HCT116 (cell line): ENCODE data around the gene KMT2D. TPM values are rescaled to one million over a fixed set of nuclear protein-coding genes. Genes with fewer than 3 reads are reported as not detected.

Experiments used
- ATAC-seq: fragments of 200-7000 bp; cut with Tn5 transposase; 2 replicates; pipeline ENCODE4 v1.9.1; 2020; ENCODE audit warnings: mild to moderate bottlenecking, moderate library complexity
- BruUV-seq: library from RNA; stranded (reverse); fragments of 400-500 nt; replicated peaks from 2 replicates; lab custom pipeline; 2021; lab: Mats Ljungman, UMichigan
- CTCF ChIA-PET: fragments of 300-600 bp; sonication (Branson Sonifier 250); formaldehyde crosslinking; loops from one replicate; lab custom pipeline; 2021; ENCODE audit warnings: antibody characterized with exemption; lab: Charles Lee
- POLR2A ChIA-PET: fragments of 300-600, 350-600 bp; sonication (Branson Sonifier 250); formaldehyde crosslinking; loops from one replicate; lab custom pipeline; 2021; ENCODE audit warnings: antibody characterized with exemption; lab: Charles Lee
- RAD21 ChIA-PET, 2 experiments: fragments of 300-600 bp; sonication (Branson Sonifier 250); formaldehyde crosslinking; loops; one replicate each; lab custom pipeline; 2023; ENCODE audit warnings: low total read pairs in 2 of 2; ENCODE audit not compliant: uncharacterized antibody in 2 of 2, unreplicated experiment in 2 of 2, low non-redundant PET in 1 of 2; lab: Charles Lee
- DNase-seq: peaks from one replicate; pipeline ENCODE4 v3.0.0-alpha.2; 2010; ENCODE audit warnings: low read depth, low spot score
- H2AFZ ChIP-seq: fragments of 200-600 bp; shearing (Covaris generic), sonication (generic); 2 replicates; pipeline ENCODE4 v1.6.1; 2017; ENCODE audit warnings: low read depth, mixed run types, mixed read lengths, antibody characterized with exemption, low read length; ENCODE audit not compliant: poor library complexity, severe bottlenecking
- H3K27ac ChIP-seq: 2 replicates; pipeline ENCODE4 v1.5.1; 2012; ENCODE audit warnings: low read depth, low read length
- H3K27me3 ChIP-seq: fragments of 200-600 bp; sonication (generic); 2 replicates; pipeline ENCODE4 v1.6.1; 2016; ENCODE audit warnings: mixed run types, low read length, mixed read lengths; ENCODE audit not compliant: insufficient read depth
- H3K36me3 ChIP-seq, 2 experiments: fragments of 200-500 bp in 1 of 2; fragments of 200-600 bp in 1 of 2; sonication (Bioruptor generic) in 1 of 2; sonication (generic) in 1 of 2; 2 replicates each; pipeline versions ENCODE4 v1.5.1 to v1.6.1; 2014 to 2016; ENCODE audit warnings: low read length in 2 of 2, inconsistent platforms in 1 of 2, mixed read lengths in 1 of 2, mixed run types in 1 of 2; ENCODE audit not compliant: insufficient read depth in 2 of 2, control insufficient read depth in 1 of 2
- H3K4me1 ChIP-seq, 2 experiments: fragments of 200-600 bp in 1 of 2; sonication (generic) in 1 of 2; 2 replicates each; pipeline versions ENCODE4 v1.5.1 to v1.6.1; 2012 to 2017; ENCODE audit warnings: low read length in 2 of 2, inconsistent platforms in 1 of 2, mild to moderate bottlenecking in 1 of 2, mixed read lengths in 1 of 2, mixed run types in 1 of 2, moderate library complexity in 1 of 2; ENCODE audit not compliant: insufficient read depth in 2 of 2, control insufficient read depth in 1 of 2
- H3K4me2 ChIP-seq: fragments of 200-600 bp; sonication (generic); 2 replicates; pipeline ENCODE4 v1.6.1; 2017; ENCODE audit warnings: mixed run types, low read length, mixed read lengths
- H3K4me3 ChIP-seq, 2 experiments: fragments of 200-600 bp in 1 of 2; sonication (generic) in 1 of 2; replicated peaks in 1 of 2; 2 replicates each; pipeline ENCODE4 v1.5.1; 2011 to 2016; ENCODE audit warnings: low read length in 2 of 2, control low read depth in 1 of 2, low read depth in 1 of 2, mild to moderate bottlenecking in 1 of 2, mixed read lengths in 1 of 2, mixed run types in 1 of 2
- H3K79me2 ChIP-seq: fragments of 200-600 bp; sonication (generic); 2 replicates; pipeline ENCODE4 v1.6.1; 2017; ENCODE audit warnings: mild to moderate bottlenecking, mixed run types, low read length, moderate library complexity, mixed read lengths; ENCODE audit not compliant: insufficient read depth
- H3K9ac ChIP-seq: fragments of 200-600 bp; sonication (generic); 2 replicates; pipeline ENCODE4 v1.6.1; 2016; ENCODE audit warnings: low read length, mixed read lengths
- H3K9me2 ChIP-seq: fragments of 200-600 bp; sonication (generic), shearing (Covaris generic); 2 replicates; pipeline ENCODE4 v1.6.1; 2017; ENCODE audit warnings: mixed run types, mild to moderate bottlenecking, moderate library complexity; ENCODE audit not compliant: insufficient read depth
- H3K9me3 ChIP-seq, 2 experiments: fragments of 200-500 bp in 1 of 2; fragments of 200-600 bp in 1 of 2; sonication (Bioruptor generic) in 1 of 2; sonication (generic) in 1 of 2; 2 replicates each; pipeline ENCODE4 v1.6.1; 2014 to 2017; ENCODE audit warnings: low read length in 2 of 2, mixed read lengths in 2 of 2, inconsistent platforms in 1 of 2, low read depth in 1 of 2, mild to moderate bottlenecking in 1 of 2, mixed run types in 1 of 2, moderate library complexity in 1 of 2; ENCODE audit not compliant: control insufficient read depth in 1 of 2, insufficient read depth in 1 of 2
- H4K20me1 ChIP-seq: fragments of 200-600 bp; sonication (generic), shearing (Covaris generic); 2 replicates; pipeline ENCODE4 v1.6.1; 2017; ENCODE audit warnings: mixed run types, mild to moderate bottlenecking, moderate library complexity; ENCODE audit not compliant: insufficient read depth
- EGR1 ChIP-seq: IDR thresholded peaks from 2 replicates; pipeline ENCODE4 v1.6.1; 2012; ENCODE audit warnings: low read depth
- EZH2phosphoT487 ChIP-seq: fragments of 200-600 bp; IDR thresholded peaks from 2 replicates; pipeline ENCODE4 v1.6.1; 2018; ENCODE audit warnings: antibody characterized with exemption, borderline replicate concordance
- POLR2A ChIP-seq: IDR thresholded peaks from 2 replicates; pipeline ENCODE4 v1.7.0; 2011; ENCODE audit warnings: borderline replicate concordance; ENCODE audit not compliant: insufficient read depth, insufficient read length; ENCODE audit errors: extremely low read depth
- SIN3A ChIP-seq: IDR thresholded peaks from 2 replicates; pipeline ENCODE4 v1.6.1; 2012; ENCODE audit warnings: low read depth
- SRF ChIP-seq: IDR thresholded peaks from 2 replicates; pipeline ENCODE4 v1.6.1; 2012; ENCODE audit warnings: low read depth
- ZNF274 ChIP-seq: fragments of 200-500 bp; sonication (Bioruptor generic); IDR thresholded peaks from 2 replicates; pipeline ENCODE4 v1.6.1; 2014; ENCODE audit warnings: mild to moderate bottlenecking, low read depth, low read length, inconsistent platforms
- intact Hi-C: fragments of 100-400 bp; cut with micrococcal nuclease; formaldehyde crosslinking; loops from 2 replicates; pipeline ENCODE4 v1.10.0; 2022
- total RNA-seq: library from RNA; stranded (reverse); gene quantifications from one replicate; pipeline ENCODE4 v1.2.1, GENCODE V29; 2021; ENCODE audit not compliant: unreplicated experiment
- TF ChIP-seq, protein P1 (sequence below): IDR thresholded peaks from 2 replicates; pipeline ENCODE4 v1.6.1; 2012
- TF ChIP-seq, protein P2 (sequence below), 3 experiments: fragments of 200-600 bp in 1 of 3; sonication (generic) in 1 of 3; IDR thresholded peaks in 2 of 3; conservative IDR thresholded peaks in 1 of 3; 2 replicates each; pipeline ENCODE4 v1.5.1; 2012 to 2017; ENCODE audit warnings: low read depth in 2 of 3, low read length in 2 of 3, antibody characterized with exemption in 1 of 3, borderline replicate concordance in 1 of 3, control low read depth in 1 of 3, mild to moderate bottlenecking in 1 of 3, mixed read lengths in 1 of 3, mixed run types in 1 of 3, moderate library complexity in 1 of 3; ENCODE audit not compliant: insufficient read depth in 1 of 3

KMT2D gene
- total RNA-seq, 1 experiment from 2014 or later, result 71.3 TPM

DNA sequence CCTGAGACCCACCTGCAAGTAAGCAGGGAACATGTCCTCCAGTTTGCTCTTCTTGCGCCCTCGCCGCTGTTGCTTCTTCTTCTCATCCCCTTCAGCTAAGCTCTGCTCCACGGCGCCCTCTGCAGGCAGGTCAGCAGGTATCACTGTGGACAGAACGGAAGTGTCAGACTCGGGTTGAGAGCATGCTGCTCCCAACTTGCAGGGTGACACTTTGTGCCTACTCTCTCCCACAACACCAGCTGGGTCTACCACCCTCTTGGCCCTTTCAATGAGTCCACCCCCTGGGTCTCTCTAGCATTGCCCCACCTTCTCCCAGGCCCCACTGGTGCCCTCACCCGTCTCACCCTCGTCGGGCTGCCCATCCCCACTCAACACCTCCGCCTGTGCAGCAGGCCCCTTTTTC is 16.7 kb downstream of the KMT2D start:
- intact Hi-C loops, result no loop called here
- H3K27me3 ChIP-seq, result no peaks in the 10 kb centered on the region
- BruUV-seq, result TSS peak; percentile 10

DNA sequence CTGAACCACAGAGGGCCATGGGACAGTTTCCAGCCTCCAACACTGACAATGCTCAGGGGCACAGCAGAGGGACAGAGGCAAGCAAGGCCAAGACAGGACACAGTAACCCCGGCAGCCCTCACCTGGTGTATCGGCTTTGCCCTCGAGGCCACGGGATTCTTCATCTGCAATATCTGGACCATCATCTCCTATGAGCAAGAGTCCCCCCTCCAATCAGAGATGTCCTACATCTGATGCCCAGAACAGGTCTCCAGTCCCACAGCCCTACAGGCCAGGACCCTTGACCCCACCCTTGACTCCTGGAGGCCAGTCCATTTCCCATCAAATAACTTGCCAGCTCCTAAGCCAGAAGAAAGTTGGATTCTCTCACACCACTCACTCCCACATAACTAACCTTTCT is 17.4 kb downstream of the KMT2D start:
- no peak for DNase-seq
- no peak for ATAC-seq
- no peak overlapping the region for H3K4me3 ChIP-seq
- no peaks in the 10 kb centered on the region for H4K20me1 ChIP-seq
- no peak overlapping the region for H2AFZ ChIP-seq
- H3K79me2 ChIP-seq, result no peaks in the 10 kb centered on the region
- no peak overlapping the region for H3K4me2 ChIP-seq
- H3K9ac ChIP-seq, result no peak overlapping the region
- H3K36me3 ChIP-seq, result peaks cover 62 to 73% of the 10 kb centered on the region in 2 experiments; a peak in 3 of 4 replicates
- H3K4me1 ChIP-seq, result no peaks in the 10 kb centered on the region
- H3K9me3 ChIP-seq, result no peaks in the 10 kb centered on the region
- CTCF ChIA-PET, result interaction anchor here (0.6 to 2.1 kb wide), 13 partner anchors 8 to 86 kb away, joined by 3 to 16 read pairs (median 4); partner anchors contain the start of genes ARF3, PRKAG1, RHEBL1 and WNT1
- RAD21 ChIA-PET, result no interaction called here
- no peaks in the 10 kb centered on the region for H3K9me2 ChIP-seq
- no TSS peak for BruUV-seq
- TF ChIP-seq ZNF274, result no peak
- no peak for TF ChIP-seq EZH2phosphoT487
- TF ChIP-seq SRF, result no peak
- no peak for TF ChIP-seq SIN3A
- no peak for TF ChIP-seq EGR1
- TF ChIP-seq, protein P1, sequence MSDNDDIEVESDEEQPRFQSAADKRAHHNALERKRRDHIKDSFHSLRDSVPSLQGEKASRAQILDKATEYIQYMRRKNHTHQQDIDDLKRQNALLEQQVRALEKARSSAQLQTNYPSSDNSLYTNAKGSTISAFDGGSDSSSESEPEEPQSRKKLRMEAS, result no peak
- intact Hi-C loops, result no loop called here
- POLR2A ChIA-PET, result no interaction called here
- H3K27ac ChIP-seq, result no peak overlapping the region
- no peaks in the 10 kb centered on the region for H3K27me3 ChIP-seq

More for the DNA sequence above, 16.7 kb downstream of the KMT2D start:
- peaks cover 2% of the 10 kb centered on the region; the same call in 1 of the 2 replicates for H3K79me2 ChIP-seq
- no peak overlapping the region for H3K27ac ChIP-seq
- no peak overlapping the region for H3K9ac ChIP-seq
- H3K4me2 ChIP-seq, result no peak overlapping the region
- H3K9me2 ChIP-seq, result no peaks in the 10 kb centered on the region
- no peaks in the 10 kb centered on the region for H3K4me1 ChIP-seq
- H4K20me1 ChIP-seq, result no peaks in the 10 kb centered on the region
- POLR2A ChIA-PET, result no interaction called here
- no peaks in the 10 kb centered on the region for H3K9me3 ChIP-seq
- H3K4me3 ChIP-seq, result no peak overlapping the region
- RAD21 ChIA-PET, result no interaction called here
- peak; percentile 86 for ATAC-seq
- DNase-seq, result no peak
- no peak overlapping the region for H2AFZ ChIP-seq
- no peak for TF ChIP-seq POLR2A
- TF ChIP-seq, protein P2, sequence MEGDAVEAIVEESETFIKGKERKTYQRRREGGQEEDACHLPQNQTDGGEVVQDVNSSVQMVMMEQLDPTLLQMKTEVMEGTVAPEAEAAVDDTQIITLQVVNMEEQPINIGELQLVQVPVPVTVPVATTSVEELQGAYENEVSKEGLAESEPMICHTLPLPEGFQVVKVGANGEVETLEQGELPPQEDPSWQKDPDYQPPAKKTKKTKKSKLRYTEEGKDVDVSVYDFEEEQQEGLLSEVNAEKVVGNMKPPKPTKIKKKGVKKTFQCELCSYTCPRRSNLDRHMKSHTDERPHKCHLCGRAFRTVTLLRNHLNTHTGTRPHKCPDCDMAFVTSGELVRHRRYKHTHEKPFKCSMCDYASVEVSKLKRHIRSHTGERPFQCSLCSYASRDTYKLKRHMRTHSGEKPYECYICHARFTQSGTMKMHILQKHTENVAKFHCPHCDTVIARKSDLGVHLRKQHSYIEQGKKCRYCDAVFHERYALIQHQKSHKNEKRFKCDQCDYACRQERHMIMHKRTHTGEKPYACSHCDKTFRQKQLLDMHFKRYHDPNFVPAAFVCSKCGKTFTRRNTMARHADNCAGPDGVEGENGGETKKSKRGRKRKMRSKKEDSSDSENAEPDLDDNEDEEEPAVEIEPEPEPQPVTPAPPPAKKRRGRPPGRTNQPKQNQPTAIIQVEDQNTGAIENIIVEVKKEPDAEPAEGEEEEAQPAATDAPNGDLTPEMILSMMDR (IDR thresholded peaks at IDR 0.05 in 2 of 3, conservative IDR thresholded peaks at IDR 0.05 in 1 of 3; ENCODE audit: borderline replicate concordance in 1 of 3, insufficient read depth in 1 of 3, low read depth in 2 of 3, low read length in 2 of 3), result peak; percentile 25 to 93 (median 82); a peak in 5 of 6 replicates
- TF ChIP-seq, all 23 proteins: peak for 1
- H3K36me3 ChIP-seq, result peaks cover 62 to 74% of the 10 kb centered on the region in 2 experiments; a peak in 3 of 4 replicates
- CTCF ChIA-PET, result interaction anchor here (0.6 to 2.1 kb wide), 13 partner anchors 8 to 87 kb away, joined by 3 to 16 read pairs (median 4); partner anchors contain the start of genes ARF3, PRKAG1, RHEBL1 and WNT1
